AG10803 (cell line): ENCODE data around the gene ACOT13.
"Not testable (repeated sequence)": the region's sequence is repeated elsewhere in the genome, so short reads cannot be mapped to it uniquely, and the experiment has no call there.

ENCODE experiments used
- DNase-seq: peaks from one replicate; pipeline ENCODE4 v3.0.0; 2010; ENCODE audit warnings: low read depth
- H3K4me3 ChIP-seq: 2 replicates; pipeline ENCODE4 v1.5.1; 2011; ENCODE audit warnings: mild to moderate bottlenecking, low read length, control low read depth
- TF ChIP-seq, protein P1 (sequence below): conservative IDR thresholded peaks from 2 replicates; pipeline ENCODE4 v1.5.1; 2011; ENCODE audit warnings: mild to moderate bottlenecking, low read length, control low read depth, inconsistent platforms

ACOT13 gene

DNA sequence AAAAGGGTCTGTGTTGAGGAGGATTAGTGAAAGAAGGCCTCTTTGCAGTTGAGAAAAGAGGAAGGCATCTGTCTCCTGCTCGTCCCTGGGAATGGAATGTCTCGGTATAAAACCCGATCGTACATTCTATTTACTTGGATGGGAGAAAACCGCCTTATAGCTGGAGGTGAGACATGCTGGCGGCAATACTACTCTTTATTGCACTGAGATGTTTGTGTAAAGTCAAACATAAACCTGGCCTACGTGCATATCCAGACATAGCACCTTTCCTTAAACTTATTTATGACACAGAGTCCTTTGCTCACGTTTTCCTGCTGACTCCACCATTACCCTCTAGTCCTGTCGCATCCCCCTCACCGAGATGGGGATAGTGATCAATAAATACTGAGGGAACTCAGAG is 4.6 kb upstream of the ACOT13 start:
- TF ChIP-seq, protein P1, sequence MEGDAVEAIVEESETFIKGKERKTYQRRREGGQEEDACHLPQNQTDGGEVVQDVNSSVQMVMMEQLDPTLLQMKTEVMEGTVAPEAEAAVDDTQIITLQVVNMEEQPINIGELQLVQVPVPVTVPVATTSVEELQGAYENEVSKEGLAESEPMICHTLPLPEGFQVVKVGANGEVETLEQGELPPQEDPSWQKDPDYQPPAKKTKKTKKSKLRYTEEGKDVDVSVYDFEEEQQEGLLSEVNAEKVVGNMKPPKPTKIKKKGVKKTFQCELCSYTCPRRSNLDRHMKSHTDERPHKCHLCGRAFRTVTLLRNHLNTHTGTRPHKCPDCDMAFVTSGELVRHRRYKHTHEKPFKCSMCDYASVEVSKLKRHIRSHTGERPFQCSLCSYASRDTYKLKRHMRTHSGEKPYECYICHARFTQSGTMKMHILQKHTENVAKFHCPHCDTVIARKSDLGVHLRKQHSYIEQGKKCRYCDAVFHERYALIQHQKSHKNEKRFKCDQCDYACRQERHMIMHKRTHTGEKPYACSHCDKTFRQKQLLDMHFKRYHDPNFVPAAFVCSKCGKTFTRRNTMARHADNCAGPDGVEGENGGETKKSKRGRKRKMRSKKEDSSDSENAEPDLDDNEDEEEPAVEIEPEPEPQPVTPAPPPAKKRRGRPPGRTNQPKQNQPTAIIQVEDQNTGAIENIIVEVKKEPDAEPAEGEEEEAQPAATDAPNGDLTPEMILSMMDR = no peak
- H3K4me3 ChIP-seq = no peak overlapping the region
- no peak for DNase-seq

DNA sequence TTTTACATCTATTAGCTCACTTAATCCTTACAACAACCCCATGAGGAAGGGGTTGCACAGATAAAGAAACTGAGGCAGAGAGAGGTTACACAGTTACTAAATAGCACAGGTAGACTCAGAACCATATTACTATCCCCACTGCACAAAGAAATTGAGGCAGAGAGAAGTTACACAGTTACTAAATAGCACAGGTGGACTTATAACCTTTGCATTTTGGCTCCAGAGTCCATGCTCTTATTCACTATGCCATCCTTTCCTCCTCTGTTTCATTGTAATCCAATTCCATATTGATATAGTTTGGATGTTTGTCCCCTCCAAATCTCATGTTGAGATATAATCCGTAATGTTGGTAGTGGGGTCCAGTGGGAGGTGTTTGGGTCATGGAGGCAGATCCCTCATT is 3.7 kb upstream of the ACOT13 start:
- DNase-seq = no peak
- TF ChIP-seq, protein P1 = no peak
- no peak overlapping the region for H3K4me3 ChIP-seq

DNA sequence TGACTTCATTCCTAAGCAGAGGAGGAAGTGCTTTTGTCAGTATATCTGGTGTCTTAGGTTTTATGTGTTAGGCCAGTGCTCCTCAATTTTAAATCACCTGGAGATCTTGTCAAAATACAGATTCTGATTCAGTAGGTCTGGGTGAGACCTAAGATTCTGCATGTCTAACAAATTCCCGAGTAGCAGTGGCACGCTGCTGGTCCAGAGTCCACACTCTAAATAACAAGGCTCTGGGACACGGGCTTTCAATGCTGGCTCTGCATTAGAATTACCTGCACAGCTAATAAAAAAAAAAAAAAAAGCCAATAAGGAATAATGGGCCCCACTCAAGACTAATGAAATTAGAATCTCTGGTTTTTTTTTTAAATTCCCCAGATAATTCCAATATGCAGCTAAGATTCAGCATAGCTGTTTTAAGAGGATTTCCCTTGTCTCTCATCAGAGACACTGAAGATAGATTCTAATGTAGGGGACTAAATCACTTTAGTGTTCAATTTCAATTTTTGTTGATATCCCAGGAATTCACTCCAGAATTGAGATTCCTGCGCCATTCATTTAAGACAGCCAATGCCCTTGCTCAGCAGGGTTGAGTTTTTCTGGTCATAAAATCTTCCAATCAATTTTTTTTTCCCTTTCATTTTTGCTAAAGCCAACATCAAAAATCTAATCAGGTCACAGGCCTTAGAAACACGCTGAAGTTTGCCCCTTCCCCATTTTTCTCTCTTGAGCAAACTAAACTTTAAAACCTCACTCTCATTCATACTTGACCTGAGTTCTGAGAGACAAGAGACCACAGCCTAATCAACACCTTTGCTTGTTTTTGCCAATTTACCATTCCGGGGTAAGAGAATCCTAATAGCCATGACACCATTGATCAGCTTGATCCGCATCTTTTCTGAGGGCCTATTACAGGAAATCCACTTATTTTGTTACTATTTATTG is 2.6 kb upstream of the ACOT13 start:
- TF ChIP-seq, protein P1 = no peak
- no peak overlapping the region for H3K4me3 ChIP-seq

DNA sequence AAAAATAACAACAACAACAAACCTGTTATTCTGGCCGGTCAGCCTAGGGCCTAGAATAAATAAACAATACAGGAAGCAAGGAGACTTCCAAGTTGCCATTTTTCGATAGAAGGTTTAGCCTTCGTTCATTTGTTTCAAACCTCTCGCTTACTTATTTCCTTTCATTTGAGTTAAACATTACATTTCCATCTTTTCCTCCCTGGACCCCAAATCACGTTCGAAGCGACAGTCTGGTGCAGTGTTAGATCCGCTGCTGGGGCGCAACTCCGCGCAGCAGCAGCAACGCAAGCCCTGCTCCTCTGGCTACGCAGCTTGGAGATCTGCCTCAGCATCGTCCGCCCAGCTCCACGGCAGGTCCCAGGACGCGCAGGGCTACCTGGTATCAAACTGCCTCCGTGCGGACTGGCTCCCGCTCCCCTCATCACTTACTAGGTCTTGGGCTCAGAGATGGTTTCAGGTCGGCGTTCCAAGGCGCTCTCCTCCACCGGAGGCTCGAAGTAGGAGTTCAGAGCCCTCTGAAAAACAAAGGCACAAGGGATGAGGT is 708 bp upstream of the ACOT13 start:
- TF ChIP-seq, protein P1 = no peak
- peak overlapping the region; percentile 100 for H3K4me3 ChIP-seq
- peak; percentile 25 for DNase-seq

More for the DNA sequence above, 2.6 kb upstream of the ACOT13 start:
- DNase-seq = no peak

DNA sequence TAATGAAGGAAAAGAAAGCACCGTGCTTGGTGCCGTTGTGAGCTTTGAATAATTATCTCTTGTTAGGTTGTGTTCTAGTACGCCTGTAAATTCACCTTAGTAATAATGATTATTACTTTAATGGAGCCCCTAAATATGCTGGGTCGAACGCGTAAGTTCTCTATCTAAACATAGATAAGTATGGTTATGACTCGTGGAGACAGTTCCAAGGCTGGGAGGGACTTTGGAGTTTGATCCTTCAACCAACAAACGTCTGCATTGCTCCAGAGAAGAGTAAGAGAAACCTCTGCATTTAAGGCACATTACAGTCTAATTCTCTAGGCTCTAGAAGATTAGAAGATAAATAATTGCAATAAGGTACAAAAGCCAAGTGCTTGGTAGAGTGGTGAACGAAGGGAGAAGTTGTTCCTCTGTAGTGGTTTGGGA is 514 bp downstream of the ACOT13 start:
- H3K4me3 ChIP-seq = peak overlapping the region; percentile 100
- peak; percentile 27 for DNase-seq
- TF ChIP-seq, protein P1 = no peak

DNA sequence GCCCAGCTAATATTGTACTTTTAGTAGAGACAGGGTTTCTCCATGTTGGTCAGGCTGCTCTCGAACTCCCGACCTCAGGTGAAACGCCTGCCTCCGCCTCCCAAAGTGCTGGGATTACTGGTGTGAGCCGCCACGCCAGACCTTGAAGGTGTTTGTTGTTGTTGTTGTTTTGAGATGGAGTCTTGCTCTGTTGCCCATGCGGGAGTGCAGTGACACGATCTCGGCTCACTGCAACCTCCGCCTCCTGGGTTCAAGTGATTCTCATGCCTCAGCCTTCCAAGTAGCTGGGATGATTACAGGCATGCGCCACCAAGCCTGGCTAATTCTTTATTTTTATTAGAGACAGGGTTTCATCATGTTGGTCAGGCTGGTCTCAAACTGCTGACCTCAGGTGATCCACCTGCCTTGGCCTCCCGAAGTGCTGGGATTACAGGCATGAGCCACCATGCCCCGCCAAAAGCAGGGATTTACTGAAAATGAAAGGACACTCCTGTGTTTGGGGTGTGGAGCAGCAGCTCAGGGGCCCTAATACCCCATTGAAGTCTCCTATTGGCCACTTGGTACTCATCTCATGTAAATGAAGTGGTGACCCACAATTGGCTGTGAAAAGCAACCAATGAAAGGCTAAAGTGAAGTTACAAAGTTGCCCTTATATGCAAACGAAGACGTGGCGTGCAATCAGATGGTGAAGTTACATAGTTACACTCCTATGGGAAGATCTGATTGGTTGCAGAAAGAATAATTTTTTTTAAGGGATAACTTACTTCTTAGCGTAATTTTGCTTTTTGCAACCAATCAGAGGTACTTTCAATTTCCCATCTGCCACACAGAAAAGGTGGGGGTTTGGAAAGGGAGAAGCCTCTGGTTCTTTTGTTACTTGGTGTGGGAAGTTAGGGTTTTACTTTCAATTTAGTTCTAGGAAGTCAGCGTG is 1.5 kb downstream of the ACOT13 start:
- DNase-seq, H3K4me3 ChIP-seq: not testable (repeated sequence)

DNA sequence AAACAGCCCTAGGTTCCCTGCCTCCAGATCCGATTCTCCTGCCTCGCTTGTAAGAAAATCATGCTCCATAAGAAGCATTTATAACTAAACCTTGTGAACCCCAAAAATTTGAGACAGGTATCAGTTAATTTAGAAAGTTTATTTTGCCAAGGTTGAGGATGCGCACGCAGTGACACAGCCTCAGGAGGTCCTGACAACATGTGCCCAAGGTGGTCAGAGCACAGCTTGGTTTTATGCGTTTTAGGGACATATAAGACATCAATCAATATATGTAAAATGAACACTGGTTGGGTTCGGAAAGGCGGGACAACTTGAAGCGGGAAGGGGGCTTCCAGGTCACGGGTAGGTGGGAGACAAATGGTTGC is 2.1 kb downstream of the ACOT13 start:
- TF ChIP-seq, protein P1 = no peak
- no peak for DNase-seq
- H3K4me3 ChIP-seq = no peak overlapping the region

DNA sequence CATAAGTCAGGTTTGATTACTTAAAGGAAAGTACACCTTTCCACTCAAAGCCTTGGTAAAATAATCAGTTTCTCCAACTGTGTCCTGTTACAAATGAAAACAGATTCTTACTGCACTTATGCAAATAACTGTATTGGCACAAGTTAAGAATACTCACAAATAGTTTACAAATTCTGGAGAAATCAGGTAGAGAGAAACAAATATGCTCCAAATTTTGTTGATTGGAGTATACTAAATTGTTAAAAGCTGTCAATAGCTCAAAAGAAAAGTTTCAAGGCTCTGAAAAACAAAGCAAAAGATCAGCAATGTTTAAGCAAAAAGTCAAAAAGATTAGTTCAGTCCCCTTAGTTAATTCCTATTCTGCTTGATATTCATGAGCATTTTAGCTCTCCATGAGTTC is 3.6 kb downstream of the ACOT13 start:
- not testable (repeated sequence) for DNase-seq, H3K4me3 ChIP-seq

DNA sequence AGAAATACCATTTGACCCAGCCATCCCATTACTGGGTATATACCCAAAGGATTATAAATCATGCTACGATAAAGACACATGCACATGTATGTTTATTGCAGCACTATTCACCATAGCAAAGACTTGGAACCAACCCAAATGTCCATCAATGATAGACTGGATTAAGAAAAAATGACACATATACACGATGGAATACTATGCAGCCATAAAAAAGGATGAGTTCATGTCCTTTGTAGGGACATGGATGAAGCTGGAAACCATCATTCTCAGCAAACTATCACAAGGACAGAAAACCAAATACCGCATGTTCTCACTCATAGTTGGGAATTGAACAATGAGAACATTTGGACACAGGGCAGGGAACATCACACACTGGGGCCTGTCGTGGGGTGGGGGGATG is 4.2 kb downstream of the ACOT13 start:
- not testable (repeated sequence) for DNase-seq, H3K4me3 ChIP-seq
